ENCODE data around the gene XAF1. TPM values are rescaled to one million over a fixed set of nuclear protein-coding genes. Genes with fewer than 3 reads are reported as not detected.

The XAF1 gene
- total and polyA plus RNA-seq, 2 experiments from 2014 or later, result not detected

GRCh38 chr17:6711681-6712057, 44.2 kb upstream of the XAF1 start:
- no peak for TF ChIP-seq JUNB (IDR thresholded peaks at IDR 0.05; ENCODE audit: unreplicated experiment)
- no peak for TF ChIP-seq ZNF462 (CRISPR knock-in tag; IDR thresholded peaks at IDR 0.05)
- TF ChIP-seq REST (IDR thresholded peaks at IDR 0.05; ENCODE audit: unreplicated experiment), result no peak
- TF ChIP-seq POLR2AphosphoS5 (IDR thresholded peaks at IDR 0.05; ENCODE audit: low read depth), result no peak
- no peak for TF ChIP-seq CTCF (conservative IDR thresholded peaks at IDR 0.05; ENCODE audit: low read depth in 2 of 2)
- no peak for TF ChIP-seq EZH2 (IDR thresholded peaks at IDR 0.05; ENCODE audit: low read depth, unreplicated experiment)
- DNase-seq (ENCODE audit: low spot score), result no peak
- Histone ChIP-seq H3K36me3 (ENCODE audit: insufficient read depth) (no peaks in the 10 kb centered on the region), H3K27me3 (ENCODE audit: insufficient read depth) (peaks cover 43% of the 10 kb centered on the region), H3K27ac (ENCODE audit: low read depth) (no peak overlapping the region), H3K4me3 (no peak overlapping the region), H3K9me2 (ENCODE audit: insufficient read depth) (no peaks in the 10 kb centered on the region; the same call in 1 of the 2 replicates), H3K79me2 (replicated peaks; ENCODE audit: insufficient read depth) (no peaks in the 10 kb centered on the region), H4K20me1 (replicated peaks; ENCODE audit: insufficient read depth) (no peaks in the 10 kb centered on the region), H3K4me1 (ENCODE audit: insufficient read depth) (peaks cover 16% of the 10 kb centered on the region; the same call in 1 of the 2 replicates), H3K4me2 (no peak overlapping the region), H2AFZ (no peak overlapping the region), H3F3A (replicated peaks; ENCODE audit: low read depth) (peaks cover 7% of the 10 kb centered on the region)
- Mint-ChIP-seq H3K9me3 (peaks cover 21% of the 10 kb centered on the region), H3K27ac (no peak overlapping the region), H3K36me3 (ENCODE audit: low read depth) (peaks cover 3% of the 10 kb centered on the region; the same call in 2 of the 3 replicates), H3K27me3 (ENCODE audit: insufficient read depth, low read depth, poor library complexity) (peaks cover 51% of the 10 kb centered on the region), H3K4me1 (peaks cover 14% of the 10 kb centered on the region), H3K4me3 (peak overlapping the region; percentile 21; the same call in 1 of the 3 replicates)
- ATAC-seq, result no peak
